GM19239 (cell line): ENCODE results near the gene ADPRHL1.
"Not testable (repeated sequence)": the region's sequence is repeated elsewhere in the genome, so short reads cannot be mapped to it uniquely, and the experiment has no call there.

Source experiments
- DNase-seq: peaks from one replicate; pipeline ENCODE4 v3.0.0; 2011; ENCODE audit warnings: low spot score; ENCODE audit not compliant: insufficient read length
- FAIRE-seq: peaks from 2 replicates; lab custom pipeline; 2011; peaks lifted over from hg19 to GRCh38; lab: Jason Lieb, UNC

ADPRHL1 gene

GRCh38 chr13:113405481-113406300, 47.6 kb downstream of the ADPRHL1 start:
- DNase-seq: no peak
- FAIRE-seq: no peak

- no peak for DNase-seq
- no peak for FAIRE-seq
Observed at GRCh38 chr13:113404723-113405471, 48.4 kb downstream of the ADPRHL1 start.

DNA sequence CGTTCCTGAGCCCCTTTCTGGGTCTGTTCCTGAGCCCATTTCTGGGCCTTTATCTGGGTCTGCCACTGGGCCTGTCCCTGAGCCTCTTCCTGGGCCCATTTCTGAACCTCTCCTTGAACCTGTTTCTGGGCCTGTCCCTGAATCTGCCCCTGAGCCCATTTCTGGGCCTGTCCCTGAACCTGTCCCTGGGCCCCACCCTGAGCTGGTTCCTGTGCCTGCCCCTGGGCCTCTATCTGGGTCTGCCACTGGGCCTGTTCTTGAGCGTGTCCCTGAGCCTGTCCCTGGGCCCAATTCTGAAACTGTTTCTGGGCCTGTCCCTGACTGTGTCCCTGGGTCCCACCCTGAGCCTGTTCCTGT, 48.9 kb downstream of the ADPRHL1 start:
- DNase-seq (no peak), FAIRE-seq (no peak)

DNA sequence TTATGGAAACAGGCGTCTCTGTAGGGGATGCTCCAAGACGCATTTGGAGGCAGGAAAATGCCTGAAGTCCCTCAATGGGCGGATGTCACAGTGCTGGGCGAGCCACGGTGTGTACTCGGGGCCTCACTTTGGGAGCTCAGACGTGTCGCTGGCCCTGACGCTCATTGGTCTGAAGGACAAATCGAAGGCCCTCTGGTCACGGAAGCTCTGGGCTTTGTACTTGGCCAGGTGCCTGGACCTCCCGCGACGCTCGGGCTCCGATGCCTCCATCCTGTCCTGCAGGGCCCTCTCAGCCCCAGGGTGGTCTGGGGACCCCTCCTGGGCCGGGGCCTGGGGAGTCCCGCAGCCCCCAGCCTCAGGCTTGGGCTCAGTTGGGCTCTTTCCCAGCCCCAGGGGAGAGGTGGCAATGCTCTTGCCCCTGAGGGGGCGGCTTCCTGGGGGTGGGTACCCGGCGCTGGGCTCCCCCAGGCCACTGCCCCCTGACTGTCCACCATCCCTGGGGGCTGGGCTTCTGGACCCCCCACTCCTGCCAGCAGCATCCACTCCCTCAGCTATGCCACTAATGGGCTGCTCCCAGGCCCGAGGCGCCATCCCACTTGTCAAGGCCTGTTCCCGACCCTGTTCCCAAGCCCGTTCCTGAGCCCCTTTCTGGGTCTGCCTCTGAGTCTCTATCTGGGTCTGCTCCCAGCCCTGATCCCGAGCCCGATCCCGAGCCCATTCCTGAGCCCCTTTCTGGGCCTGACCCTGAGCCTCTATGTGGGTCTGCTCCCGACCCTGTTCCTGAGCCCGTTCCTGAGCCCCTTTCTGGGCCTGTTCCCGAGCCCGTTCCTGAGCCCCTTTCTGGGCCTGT, 49.8 kb downstream of the ADPRHL1 start:
- no peak for DNase-seq

GRCh38 chr13:113402471-113403254, 50.6 kb downstream of the ADPRHL1 start:
- FAIRE-seq (no peak), DNase-seq (no peak)

More for the DNA sequence above, 49.8 kb downstream of the ADPRHL1 start:
- no peak for FAIRE-seq

- FAIRE-seq (no peak), DNase-seq (no peak)
Observed at GRCh38 chr13:113401452-113402415, 51.6 kb downstream of the ADPRHL1 start.

GRCh38 chr13:113400621-113401451, 52.5 kb downstream of the ADPRHL1 start:
- FAIRE-seq: no peak
- no peak for DNase-seq

GRCh38 chr13:113399755-113400149, 53.5 kb downstream of the ADPRHL1 start:
- DNase-seq (no peak), FAIRE-seq (no peak)

- FAIRE-seq (no peak), DNase-seq (no peak)
Observed at GRCh38 chr13:113398963-113399754, 54.1 kb downstream of the ADPRHL1 start.

GRCh38 chr13:113397608-113398425, 55.5 kb downstream of the ADPRHL1 start:
- no peak for DNase-seq
- no peak for FAIRE-seq

DNA sequence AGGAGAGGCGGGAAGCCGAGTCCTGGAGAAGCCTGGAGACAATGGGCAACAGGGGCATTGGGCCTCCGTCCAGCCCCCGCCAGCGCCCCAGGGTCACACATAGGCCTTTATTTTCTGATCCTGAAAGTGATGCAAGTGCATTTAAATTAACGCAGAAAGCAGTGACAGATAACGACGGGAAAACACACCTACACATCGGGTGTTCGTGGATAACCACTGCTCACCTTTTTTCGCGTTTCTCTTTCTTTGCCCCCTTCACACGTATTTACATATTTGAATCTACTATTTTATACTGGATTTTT, 59.0 kb downstream of the ADPRHL1 start:
- FAIRE-seq (no peak), DNase-seq (no peak)

GRCh38 chr13:113393563-113394338, 59.5 kb downstream of the ADPRHL1 start:
- DNase-seq: peak; percentile 94

GRCh38 chr13:113393226-113393562, 60.1 kb downstream of the ADPRHL1 start:
- no peak for FAIRE-seq
- DNase-seq: no peak

More at GRCh38 chr13:113393563-113394338, 59.5 kb downstream of the ADPRHL1 start:
- FAIRE-seq: peak; percentile 79

- FAIRE-seq: no peak
- no peak for DNase-seq
Observed at GRCh38 chr13:113390874-113391497, 62.3 kb downstream of the ADPRHL1 start.

DNA sequence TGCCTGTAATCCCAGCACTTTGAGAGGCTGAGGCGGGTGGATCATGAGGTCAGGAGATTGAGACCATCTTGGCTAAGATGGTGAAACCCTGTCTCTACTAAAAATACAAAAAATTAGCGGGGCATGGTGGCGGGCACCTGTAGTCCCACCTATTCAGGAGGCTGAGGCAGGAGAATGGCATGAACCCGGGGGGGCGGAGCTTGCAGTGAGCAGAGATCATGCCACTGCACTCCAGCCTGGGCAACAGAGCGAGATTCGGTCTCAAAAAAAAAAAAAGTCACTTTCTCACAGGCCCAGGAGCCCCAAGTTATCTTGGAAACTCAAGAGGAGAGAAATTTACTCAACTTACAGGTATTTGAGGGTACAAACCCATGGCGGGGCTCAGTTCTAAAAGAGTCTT, 63.7 kb downstream of the ADPRHL1 start:
- not testable (repeated sequence) for FAIRE-seq, DNase-seq
